HG03039 (cell line): ENCODE measurements around the gene TMEM52.

Source experiments
- ATAC-seq: cut with Tn5 transposase; IDR thresholded peaks from one replicate; pipeline ENCODE4 v1.9.1; 2021; ENCODE audit warnings: mild to moderate bottlenecking, moderate library complexity; ENCODE audit not compliant: unreplicated experiment

TMEM52 gene

DNA sequence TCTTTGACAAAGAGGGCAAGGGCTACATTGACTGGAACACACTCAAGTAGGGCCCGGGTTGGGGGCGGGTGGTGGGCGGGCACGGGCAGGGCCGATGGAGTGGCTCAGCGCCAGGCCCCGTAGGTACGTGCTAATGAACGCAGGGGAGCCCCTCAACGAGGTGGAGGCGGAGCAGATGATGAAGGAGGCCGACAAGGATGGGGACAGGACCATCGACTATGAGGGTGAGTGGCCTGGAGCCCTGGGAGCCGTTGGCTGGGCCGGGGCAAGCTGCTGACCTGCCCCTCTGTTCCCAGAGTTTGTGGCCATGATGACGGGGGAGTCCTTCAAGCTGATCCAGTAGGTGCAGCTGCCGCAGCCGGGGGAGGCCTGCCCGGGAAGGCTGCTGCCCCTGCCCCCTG, 2.2 kb downstream of the TMEM52 start:
- ATAC-seq = no peak

DNA sequence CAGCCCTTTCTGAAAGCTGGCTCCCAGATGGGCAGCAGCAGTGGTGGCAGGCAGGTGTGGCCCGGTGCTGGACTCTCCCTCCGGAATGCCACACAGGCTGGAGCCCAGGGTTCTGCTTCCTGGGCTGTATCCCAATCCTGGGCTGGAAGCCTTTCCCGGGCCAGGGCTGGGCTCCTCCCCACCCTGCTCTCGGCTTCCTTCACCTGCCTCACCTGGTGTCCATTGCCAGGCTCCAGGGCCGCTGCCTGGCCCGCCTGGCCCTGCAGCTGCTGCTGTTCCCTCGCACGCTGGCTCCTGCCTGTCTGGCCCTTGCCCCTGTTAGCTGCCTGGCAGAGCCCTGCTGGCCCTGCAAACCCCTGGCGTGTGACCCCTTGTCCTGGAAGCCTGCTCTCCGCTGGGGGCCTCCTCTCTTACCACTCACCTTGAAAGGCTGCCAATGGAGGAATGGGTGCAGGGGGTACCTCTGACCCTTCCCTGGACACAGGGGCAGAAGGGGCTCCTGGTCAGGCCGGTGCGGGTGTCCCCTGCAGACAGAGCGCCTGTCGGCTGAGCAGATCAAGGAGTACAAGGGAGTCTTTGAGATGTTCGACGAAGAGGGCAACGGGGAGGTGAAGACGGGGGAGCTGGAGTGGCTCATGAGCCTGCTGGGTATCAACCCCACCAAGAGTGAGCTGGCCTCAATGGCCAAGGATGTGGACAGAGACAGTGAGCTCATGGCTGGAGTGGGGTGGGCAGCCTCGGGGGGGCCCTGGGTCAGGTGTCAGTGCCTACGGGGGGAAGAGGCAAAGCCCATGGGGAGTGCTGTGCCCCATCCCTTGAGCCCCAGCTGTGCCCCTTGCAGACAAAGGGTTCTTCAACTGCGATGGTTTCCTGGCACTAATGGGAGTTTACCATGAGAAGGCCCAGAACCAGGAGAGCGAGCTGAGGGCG, 2.9 kb downstream of the TMEM52 start:
- ATAC-seq = no peak

DNA sequence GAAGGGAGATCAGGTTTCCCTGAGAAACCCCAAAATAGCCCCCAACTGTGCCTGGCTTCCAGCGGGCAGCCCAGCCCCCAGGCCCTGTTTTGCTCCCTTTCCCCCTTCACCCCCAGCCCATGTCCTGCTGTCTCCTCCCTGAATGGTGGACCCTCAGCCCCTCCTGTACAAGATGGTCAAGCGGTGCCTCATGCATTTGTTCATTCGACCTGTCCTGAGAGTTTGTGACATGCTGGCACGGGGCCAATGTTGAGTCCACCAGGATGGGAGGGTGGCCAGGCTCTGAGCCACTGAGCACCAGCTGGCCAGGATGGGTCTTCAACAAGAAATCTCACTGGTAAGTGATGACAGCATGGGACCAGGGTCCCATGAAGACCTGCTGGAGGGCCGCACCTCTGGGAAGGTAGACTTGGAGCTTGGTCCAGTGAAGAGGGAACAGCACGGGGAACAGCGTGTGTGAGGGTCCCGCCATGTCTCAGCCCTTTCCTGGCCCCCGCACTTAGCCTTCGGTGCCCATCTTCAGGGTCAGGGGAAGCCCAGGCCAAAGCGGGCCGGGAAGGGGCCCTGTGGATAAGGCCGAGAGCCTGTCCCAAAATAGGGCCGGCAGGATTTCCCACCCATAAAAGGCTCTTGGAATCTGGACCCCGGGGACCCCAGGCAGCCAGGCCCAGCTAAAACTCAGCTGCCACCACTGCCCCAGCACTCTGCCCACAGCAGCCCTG, 3.9 kb downstream of the TMEM52 start, which contains the start of gene CALML6:
Gene CALML6 (plus strand): TSS at position 290 of the 722 bp plus-strand sequence. CDS start 21 bp downstream, at position 311.
- no peak for ATAC-seq

DNA sequence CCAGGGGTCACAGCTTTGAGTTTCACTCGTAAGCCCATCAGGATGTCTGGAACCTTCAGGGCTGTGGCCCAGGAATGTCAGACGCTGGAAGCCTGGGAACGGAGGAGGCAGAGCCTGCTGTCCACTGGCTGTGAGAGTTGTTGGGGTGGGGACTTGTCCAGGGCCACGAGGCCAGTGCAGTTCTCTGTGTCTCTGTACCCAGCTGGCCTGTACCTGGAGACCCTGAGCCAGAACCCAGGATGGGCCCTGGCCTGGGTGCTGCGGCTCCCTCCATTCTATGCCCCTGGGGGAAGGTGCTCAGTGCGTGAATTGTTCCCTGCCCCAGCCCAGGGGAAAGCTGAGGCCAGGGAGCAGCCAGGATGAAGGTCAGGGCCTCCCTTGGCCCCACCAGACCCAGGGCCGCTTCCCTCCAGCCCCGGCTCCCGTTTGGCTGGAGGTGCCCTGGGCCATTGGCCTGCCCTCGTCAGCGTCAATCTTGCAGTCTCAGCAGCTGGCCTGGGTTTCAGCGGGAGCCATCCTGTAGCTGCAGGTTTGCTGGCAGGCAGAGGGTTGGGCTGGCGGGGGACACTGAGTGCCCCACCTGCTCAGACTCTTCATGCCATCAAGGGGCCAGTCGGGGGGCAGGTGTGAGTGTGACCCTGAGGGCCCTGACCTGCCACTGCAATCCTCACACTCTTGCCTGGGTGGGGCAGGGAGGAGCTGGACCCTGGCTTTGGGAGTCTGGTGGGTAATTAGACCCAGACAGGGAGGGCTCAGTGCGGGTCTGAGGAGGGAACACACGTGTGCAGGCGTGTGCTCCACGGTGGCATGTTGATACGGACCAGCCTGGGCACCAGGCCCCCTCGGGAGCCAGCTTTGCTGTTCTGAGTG, 4.7 kb downstream of the TMEM52 start:
- ATAC-seq = no peak

DNA sequence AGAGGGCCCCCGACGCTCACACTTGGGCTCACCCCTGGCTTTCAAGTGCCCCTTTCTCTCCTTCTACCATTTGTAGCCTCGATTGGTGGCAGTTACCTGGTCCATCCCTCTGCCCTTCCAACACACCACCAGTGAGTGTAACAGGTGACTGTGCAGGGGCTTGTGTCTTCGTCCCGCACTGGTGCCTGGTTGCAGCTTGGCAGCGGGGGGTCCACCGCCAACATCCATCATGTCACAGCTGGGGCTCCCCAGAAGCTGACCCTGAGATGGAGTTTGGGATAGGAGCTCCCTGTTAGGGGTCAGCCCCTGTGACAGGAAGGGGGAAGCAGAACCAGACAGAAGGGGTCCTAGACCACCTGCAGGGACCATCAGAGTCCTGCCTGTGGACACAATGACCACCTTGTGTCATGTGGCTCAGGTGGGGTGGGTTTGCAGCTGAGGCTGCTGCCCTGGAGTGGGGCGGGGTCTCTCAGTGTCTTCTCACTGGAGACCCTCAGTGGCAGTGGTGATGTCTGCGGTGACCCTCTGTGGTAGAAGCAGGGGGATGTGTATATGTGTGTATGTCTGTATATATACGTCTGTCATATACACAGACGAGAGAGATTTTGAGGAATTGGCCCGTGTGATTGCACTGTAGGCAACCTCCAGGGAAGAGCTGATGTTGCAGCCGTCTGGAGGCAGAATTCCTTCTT, 7.6 kb downstream of the TMEM52 start:
- no peak for ATAC-seq

DNA sequence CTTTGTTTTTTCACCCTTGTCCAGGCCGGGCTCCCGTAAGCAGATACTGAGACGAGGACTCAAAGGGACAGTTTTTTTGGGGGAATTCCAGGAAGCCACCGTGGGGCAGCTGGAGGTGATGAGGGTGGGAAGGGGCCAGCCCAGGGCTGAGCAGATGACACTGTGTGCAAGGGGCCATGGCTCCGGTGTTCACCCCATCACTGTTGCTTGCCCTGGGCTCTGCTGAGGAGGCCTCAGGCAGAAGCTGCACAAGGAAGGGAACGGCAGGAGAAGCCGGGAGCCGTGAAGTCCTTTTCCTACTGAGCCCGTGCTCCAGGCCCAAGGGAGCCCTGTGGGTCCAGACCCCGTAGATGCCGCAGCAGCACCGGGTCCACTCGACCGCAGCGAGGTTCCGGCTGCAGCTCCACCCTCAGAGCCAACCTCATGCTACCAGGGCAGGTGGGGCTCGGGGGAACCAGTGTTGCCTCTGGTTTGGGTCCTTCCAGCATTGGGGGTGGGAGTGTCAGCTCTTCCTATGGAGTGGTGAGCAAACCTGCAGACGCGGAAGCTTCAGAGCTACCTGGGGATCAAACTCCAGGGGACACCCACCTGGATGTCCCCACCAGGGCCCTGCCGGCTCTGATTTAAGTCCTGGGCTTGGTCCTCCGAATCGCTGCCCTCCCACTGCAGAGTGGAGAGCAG, 8.3 kb downstream of the TMEM52 start:
- ATAC-seq = no peak

DNA sequence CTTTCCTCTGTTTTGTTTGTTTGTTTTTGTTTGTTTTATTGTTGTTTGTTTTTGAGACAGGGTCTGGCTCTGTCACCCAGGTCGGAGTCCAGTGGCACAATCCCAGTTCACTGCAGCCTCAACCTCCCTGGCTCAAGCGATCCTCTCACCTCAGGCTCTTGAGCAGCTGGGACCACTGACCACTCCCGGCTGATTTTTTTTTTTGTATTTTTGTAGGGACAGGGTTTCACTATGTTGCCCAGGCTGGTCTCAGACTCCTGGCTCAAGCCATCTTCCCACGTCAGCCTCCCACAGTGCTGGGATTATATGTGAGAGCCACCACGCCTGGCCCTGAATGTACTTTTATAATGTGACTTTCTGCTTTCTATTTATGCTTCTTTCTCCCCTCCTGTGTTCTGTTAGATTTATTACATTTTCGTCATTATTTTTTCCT, 9.0 kb downstream of the TMEM52 start:
- no peak for ATAC-seq

DNA sequence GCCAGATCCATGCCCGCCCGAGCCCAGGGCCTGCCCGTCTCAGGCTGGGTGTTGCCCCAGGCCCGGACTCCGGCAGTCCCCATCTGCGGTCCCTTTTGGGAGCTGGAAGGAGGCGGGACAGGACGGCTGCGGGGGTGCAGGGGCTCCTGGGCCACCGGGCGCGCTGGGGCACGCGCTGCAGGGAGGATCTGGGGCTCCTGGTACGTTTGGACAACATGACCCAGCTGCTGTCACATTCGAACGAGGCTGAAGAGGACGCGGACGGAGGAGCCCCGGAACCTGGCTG, 10.6 kb downstream of the TMEM52 start:
- peak; percentile 8 for ATAC-seq

DNA sequence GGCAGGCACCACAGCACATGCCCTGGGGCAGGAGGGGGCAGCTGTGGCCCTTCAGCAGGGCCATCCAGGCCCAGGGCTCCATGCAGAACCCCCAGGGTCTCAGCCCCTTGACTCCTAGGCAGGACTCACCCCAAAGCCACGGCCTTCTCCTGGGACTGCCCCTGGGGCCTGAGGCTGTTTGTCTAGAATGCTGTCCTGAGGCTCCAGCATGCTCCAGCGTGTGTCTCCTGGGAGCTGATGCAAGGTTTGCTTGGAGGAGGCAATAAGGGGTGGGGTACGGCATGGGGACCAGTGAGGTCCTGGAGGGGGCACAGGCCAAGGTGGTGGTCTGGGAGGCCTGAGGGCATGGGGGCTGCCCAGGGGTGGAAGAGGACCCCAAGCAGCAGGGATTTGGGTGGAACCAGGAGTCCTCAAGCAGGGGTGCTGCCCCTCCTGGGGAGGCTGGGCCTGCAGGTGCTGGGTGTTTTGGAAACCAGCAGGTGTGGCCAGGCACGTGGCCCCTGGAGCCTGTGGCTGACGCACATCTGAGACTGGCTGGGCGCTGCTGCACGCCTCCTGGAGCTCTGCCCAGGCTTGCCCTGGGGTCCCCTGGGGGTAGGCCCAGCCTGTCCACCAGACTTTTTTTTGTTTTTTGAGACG, 11.9 kb downstream of the TMEM52 start:
- no peak for ATAC-seq

DNA sequence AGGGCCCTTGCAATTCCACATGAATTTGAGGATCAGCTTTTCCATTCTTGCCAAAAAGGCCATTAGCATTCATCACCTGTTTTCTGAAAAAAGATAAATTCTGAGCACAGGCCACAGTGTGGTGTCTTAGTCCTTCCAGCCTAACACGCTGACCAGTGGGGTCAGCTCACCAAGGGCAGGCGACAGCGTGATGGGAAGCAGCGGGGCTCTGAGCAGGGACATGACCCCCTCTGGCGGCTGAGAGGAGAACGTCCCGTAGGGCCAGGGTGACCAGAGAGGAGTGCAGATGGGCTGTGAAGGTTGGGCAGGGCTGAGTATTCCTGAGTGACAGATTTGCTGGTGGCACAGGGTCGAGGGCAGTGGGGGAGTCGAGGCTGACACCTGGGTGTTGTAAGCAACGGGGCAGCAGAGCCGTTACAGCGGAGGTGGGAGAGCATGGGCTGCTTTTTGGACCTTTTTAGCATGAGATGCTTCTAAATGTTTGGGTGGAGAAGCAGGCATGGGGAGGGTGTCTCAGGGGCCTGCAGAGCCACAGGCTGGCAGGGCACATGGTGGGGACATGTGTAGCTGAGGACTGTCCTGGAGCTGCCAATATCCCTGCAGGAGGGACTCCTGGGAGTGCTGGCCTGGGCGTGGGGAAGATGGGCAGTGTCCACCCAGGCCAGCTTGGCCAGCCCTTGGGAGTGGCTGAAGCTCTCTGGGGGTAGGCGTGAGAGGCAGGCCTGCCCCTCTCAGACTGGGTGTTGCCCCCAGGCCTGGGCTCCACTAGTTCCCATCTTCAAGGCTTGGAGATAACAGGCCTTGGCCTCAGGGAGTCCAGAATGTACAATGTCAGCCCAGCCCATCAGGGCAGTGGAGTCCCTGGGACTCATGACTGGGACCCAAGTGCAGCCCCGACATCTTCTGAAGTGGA, 12.6 kb downstream of the TMEM52 start:
- no peak for ATAC-seq

DNA sequence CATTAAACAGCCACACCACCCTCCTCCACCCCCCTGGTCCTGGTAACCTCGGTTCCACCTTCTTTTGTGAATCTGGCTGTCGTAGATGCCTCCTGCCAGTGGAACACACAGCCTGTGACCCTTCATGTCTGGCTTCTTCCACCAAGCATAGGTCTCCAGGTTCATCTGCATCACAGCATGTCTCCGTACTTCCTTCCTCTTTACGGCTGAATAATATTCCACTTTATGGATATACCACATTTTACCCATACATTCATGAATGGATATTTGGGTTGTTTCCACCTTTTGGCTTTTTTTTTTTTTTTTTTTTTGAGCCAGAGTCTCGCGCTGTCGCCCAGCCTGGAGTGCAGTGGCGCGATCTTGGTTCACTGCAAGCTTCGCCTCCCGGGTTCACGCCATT, 15.9 kb downstream of the TMEM52 start:
- ATAC-seq = no peak

DNA sequence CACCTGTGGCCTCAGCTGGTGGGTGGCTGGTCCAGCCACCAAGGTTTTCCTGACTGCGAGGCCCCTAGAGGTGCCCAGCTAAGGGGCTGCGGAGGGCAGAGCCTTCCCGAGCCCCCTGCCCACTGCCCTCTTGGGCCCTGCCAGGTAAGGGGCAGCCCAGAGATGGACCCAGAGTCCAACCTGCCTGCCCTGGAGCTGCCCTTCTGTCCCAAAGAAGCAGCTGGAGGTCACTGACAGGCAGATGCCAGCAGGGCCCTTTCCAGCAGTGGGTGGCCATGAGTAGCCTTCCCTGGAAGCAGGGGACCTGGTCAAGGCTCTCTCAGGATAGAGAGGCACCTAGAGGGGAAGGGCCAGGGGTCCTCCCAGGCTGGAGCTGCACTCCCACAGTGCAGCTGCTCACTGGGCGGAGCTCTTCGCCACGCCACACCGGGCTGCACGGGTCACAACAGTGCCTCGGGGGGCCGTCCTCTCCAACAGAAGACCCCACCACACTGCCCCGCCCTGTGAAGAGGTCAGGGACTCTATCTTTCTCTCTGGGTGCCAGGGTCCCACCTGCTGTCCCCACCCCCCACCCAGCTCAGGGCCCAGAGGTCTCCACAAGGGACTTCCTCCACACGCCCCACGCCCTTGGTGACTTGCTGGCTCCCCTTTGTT, 17.3 kb downstream of the TMEM52 start:
- ATAC-seq = no peak

DNA sequence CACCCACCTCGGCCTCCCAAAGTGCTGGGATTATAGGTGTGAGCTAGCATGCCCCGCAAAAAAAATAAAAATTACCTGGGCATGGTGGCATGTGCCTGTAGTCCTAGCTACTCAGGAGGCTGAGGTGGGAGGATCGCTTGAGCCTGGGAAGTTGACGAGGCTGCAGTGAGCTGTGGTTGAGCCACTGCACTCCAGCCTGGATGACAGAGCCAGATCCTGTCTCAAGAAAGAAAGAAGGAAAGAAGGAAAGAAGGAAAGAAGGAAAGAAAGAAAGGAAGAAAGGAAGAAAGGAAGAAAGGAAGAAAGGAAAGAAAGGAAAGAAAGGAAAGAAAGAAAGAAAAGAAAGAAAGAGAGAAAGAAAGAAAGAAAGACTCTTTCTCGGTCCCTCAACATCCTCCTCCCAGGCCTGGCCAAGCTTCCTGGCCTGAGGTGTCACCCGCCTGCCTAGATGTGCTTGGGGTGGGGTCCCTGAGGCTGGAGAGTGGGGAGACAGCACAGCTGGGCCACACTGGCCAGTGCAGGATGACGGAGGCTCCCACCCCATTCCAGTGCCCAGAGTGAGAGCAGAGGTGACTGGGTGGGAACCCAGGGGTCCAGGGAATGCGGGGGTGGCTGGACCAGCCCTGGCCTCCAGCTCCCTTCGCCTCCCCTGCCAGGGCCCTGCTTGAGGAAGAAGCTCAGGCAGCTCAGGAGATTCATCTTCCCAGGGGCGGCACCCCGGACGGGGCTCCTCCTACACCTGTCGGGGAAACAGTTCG, 18.0 kb downstream of the TMEM52 start:
- ATAC-seq = no peak

DNA sequence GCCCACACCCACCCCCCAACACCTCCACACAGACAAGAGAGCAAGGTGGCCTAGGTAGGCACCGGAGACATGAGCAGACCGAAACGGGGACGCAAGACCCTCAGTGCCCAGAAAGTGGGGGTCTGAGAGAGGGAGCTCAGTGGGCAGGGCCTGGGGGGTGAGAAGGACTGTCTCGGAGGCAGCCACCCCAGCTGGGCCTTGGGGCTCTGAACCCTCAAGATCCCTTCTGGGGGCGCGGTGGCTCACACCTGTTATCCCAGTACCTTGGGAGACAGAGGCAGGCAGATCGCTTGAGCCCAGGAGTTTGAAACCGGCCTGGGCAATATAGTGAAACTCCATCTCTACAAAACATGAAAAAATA, 19.1 kb downstream of the TMEM52 start:
- no peak for ATAC-seq

DNA sequence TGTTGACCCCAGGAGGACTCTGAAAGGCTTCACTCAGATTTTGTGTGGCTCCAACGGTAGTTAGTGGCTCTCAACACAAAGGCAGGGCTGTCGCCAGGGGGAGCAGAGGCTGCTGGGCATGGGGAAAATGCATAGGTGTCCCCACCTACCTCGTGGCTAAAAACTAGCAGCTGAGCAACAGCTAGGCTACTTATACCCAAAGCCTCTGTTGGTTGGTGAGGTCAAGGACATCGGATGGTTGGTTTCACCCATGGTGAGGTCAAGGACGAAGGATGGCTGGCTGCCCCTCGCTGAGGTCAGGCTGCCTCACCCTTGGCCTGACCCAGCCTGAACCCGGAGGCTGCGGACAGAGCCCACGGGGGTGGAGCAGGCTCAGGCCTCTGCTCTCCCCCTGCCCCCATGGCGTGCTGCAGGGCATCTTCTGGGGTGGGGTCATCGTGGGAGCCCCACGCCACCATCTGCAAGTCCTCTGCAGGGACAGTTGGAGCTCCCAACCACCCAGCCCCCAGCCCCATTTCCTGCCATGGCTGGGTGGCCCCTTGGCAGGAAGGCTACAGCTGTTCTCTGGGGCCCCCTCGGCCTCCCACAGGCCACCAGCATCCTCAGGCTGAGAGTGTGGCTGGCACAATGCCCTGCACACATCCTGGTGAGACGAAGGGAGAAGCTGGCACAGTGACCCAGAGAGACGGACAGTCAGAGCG, 19.7 kb downstream of the TMEM52 start:
- no peak for ATAC-seq

DNA sequence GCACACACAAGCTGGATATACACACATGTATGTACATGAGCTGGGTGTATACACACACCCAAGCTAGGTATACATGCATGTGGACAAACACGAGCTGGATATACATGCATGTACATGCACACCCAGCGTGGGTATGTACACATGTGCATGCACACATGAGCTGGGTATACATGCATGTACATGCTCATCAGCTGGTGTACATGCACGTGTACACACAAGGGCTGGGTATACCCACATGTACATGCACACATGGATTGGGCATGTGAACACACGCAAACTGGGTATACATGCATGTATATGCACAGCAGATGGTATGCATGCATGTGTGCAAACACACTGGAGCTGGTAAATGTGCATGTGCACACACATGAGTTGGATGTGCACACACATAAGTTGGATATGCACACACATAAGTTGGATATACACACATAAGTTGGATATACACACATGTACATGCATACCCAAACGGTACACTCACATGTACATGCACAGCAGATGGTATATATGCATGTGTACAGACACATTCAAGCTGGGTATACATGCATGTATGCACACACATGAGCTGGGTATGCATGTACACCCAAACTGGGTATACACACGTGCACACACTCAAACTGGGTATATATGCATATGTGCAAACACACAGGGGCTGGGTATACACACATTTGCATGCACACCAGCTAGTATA, 20.7 kb downstream of the TMEM52 start:
- ATAC-seq = no peak
